D721Med (cell line): ENCODE results near the gene MUC12.

Source experiments
- DNase-seq: peaks from one replicate; pipeline ENCODE4 v3.0.0; 2011; ENCODE audit warnings: low spot score; ENCODE audit not compliant: insufficient read length
- FAIRE-seq: peaks from 2 replicates; lab custom pipeline; 2011; peaks lifted over from hg19 to GRCh38; lab: Jason Lieb, UNC
- CTCF ChIP-seq: IDR thresholded peaks from 2 replicates; pipeline ENCODE4 v1.5.1; 2012; ENCODE audit warnings: mild to moderate bottlenecking, control low read depth; ENCODE audit not compliant: insufficient read depth; ENCODE audit errors: missing control alignments

The MUC12 gene

GRCh38 chr7:101009629-101010028, 40.3 kb downstream of the MUC12 start:
- no peak for TF ChIP-seq CTCF
- no peak for FAIRE-seq

GRCh38 chr7:101012931-101013330, 43.6 kb downstream of the MUC12 start:
- TF ChIP-seq CTCF = no peak
- no peak for FAIRE-seq

More at GRCh38 chr7:101009629-101010028, 40.3 kb downstream of the MUC12 start:
- DNase-seq = no peak

GRCh38 chr7:101015626-101016025, 46.3 kb downstream of the MUC12 start:
- no peak for DNase-seq
- no peak for TF ChIP-seq CTCF
- FAIRE-seq = no peak

More at GRCh38 chr7:101012931-101013330, 43.6 kb downstream of the MUC12 start:
- DNase-seq = no peak

- FAIRE-seq (no peak), DNase-seq (no peak)
- no peak for TF ChIP-seq CTCF
Measured at GRCh38 chr7:101017064-101017777, 47.9 kb downstream of the MUC12 start.

GRCh38 chr7:101018271-101019167, 49.2 kb downstream of the MUC12 start:
- TF ChIP-seq CTCF = no peak
- DNase-seq = no peak
- FAIRE-seq = no peak

GRCh38 chr7:101020444-101020843, 51.1 kb downstream of the MUC12 start:
- no peak for FAIRE-seq
- DNase-seq = no peak
- TF ChIP-seq CTCF = no peak
